Immature natural killer cell (primary cell): ENCODE results near the gene EFNA5. TPM values are rescaled to one million over a fixed set of nuclear protein-coding genes. Genes with fewer than 3 reads are reported as not detected.
A peak's percentile ranks its signal among the peaks of the same experiment; 100 is the strongest.

Experiments used
- DNase-seq, 3 donors: peaks; one replicate each; pipeline ENCODE4 v3.0.0; 2022; ENCODE audit warnings: mixed read lengths in 1 of 3
- H3K27ac Mint-ChIP-seq, 6 donors: one replicate each; pipeline ENCODE4 v1.8.0; 2020; ENCODE audit warnings: mixed read lengths in 6 of 6, mild to moderate bottlenecking in 5 of 6, inconsistent platforms in 4 of 6, moderate library complexity in 3 of 6
- H3K27me3 Mint-ChIP-seq, 3 donors: one replicate each; pipeline ENCODE4 v1.8.0; 2020 to 2021; ENCODE audit warnings: low read depth in 3 of 3, mild to moderate bottlenecking in 3 of 3, mixed read lengths in 3 of 3, moderate library complexity in 3 of 3, inconsistent platforms in 1 of 3
- H3K36me3 Mint-ChIP-seq, 3 donors: one replicate each; pipeline ENCODE4 v1.8.0; 2020; ENCODE audit warnings: mixed read lengths in 3 of 3, inconsistent platforms in 2 of 3, mild to moderate bottlenecking in 2 of 3
- H3K4me1 Mint-ChIP-seq, 2 donors: one replicate each; pipeline ENCODE4 v1.8.0; 2020; ENCODE audit warnings: inconsistent platforms in 2 of 2, mild to moderate bottlenecking in 2 of 2, mixed read lengths in 2 of 2, moderate library complexity in 1 of 2
- H3K4me3 Mint-ChIP-seq, 5 donors: one replicate each; pipeline ENCODE4 v1.8.0; 2020; ENCODE audit warnings: mild to moderate bottlenecking in 5 of 5, mixed read lengths in 5 of 5, inconsistent platforms in 3 of 5, moderate library complexity in 3 of 5
- H3K9me3 Mint-ChIP-seq, 6 donors: one replicate each; pipeline ENCODE4 v1.8.0; 2020; ENCODE audit warnings: mild to moderate bottlenecking in 6 of 6, mixed read lengths in 6 of 6, inconsistent platforms in 4 of 6, moderate library complexity in 3 of 6
- polyA plus RNA-seq, 3 donors: library from polyadenylated mRNA; unstranded; fragments of 300-500 nt; fragmentation: Illumina TruSeq; gene quantifications; one replicate each; pipeline ENCODE4 v1.2.3, GENCODE V29; 2021

Gene EFNA5
- polyA plus RNA-seq, 3 donors from 2014 or later: 0.73 to 2.6 (median 1.7) TPM

- Mint-ChIP-seq H3K27me3 (peaks cover 2 to 5% (median 4%) of the 10 kb centered on the region in 3 donors), H3K4me1 (peaks cover 6 to 11% of the 10 kb centered on the region in 2 donors), H3K27ac (no peak overlapping the region), H3K4me3 (no peak overlapping the region), H3K9me3 (no peaks in the 10 kb centered on the region), H3K36me3 (peaks cover 0 to 4% (median 4%) of the 10 kb centered on the region in 3 donors)
- no peak for DNase-seq
Measured at GRCh38 chr5:107418902-107419301, 251.8 kb downstream of the EFNA5 start.

DNA sequence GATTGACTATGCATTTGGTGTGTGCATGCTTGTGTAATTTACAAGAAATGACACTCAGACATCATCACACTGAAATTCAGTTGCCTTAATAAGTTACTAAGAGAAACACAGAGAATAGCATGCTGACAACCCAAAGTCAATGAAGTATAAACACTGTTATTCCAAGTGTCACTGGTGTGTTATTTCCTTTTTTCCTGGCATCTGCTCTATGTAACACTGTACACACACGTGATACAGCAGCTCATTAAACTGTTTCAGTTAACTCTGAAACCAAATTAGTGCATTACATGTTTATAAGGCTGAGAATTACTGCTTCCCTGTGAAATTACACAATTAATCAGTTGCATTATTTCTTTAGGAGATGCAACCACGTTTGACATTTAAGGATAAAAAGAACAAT, 252.7 kb downstream of the EFNA5 start:
- Mint-ChIP-seq H3K4me1 (peaks cover 6 to 11% of the 10 kb centered on the region in 2 donors), H3K4me3 (no peak overlapping the region), H3K36me3 (peaks cover 0 to 4% (median 4%) of the 10 kb centered on the region in 3 donors), H3K9me3 (no peaks in the 10 kb centered on the region), H3K27ac (no peak overlapping the region), H3K27me3 (peaks cover 2 to 5% (median 4%) of the 10 kb centered on the region in 3 donors)
- DNase-seq: no peak

GRCh38 chr5:107415762-107416161, 255.0 kb downstream of the EFNA5 start:
- Mint-ChIP-seq H3K27ac (peak overlapping the region in 1 of 6 donors; percentile 15), H3K36me3 (peaks cover 4 to 5% (median 4%) of the 10 kb centered on the region in 3 donors), H3K27me3 (peaks cover 0 to 2% (median 0%) of the 10 kb centered on the region in 3 donors), H3K4me3 (no peak overlapping the region), H3K4me1 (no peaks in the 10 kb centered on the region), H3K9me3 (no peaks in the 10 kb centered on the region)
- DNase-seq: no peak

GRCh38 chr5:107414802-107415201, 255.9 kb downstream of the EFNA5 start:
- H3K4me3 Mint-ChIP-seq: no peak overlapping the region
- DNase-seq: no peak
- no peaks in the 10 kb centered on the region for H3K4me1 Mint-ChIP-seq
- H3K9me3 Mint-ChIP-seq: no peaks in the 10 kb centered on the region
- peaks cover 0 to 2% (median 0%) of the 10 kb centered on the region in 3 donors for H3K27me3 Mint-ChIP-seq
- H3K27ac Mint-ChIP-seq: no peak overlapping the region
- H3K36me3 Mint-ChIP-seq: peaks cover 4 to 5% (median 4%) of the 10 kb centered on the region in 3 donors

GRCh38 chr5:107413754-107414153, 257.0 kb downstream of the EFNA5 start:
- Mint-ChIP-seq H3K27ac (no peak overlapping the region), H3K36me3 (peaks cover 4 to 5% (median 4%) of the 10 kb centered on the region in 3 donors)
- no peak for DNase-seq

GRCh38 chr5:107408564-107408963, 262.2 kb downstream of the EFNA5 start:
- Mint-ChIP-seq H3K4me3 (no peak overlapping the region), H3K27me3 (peaks cover 0 to 2% (median 1%) of the 10 kb centered on the region in 3 donors), H3K9me3 (no peaks in the 10 kb centered on the region), H3K27ac (peak overlapping the region in 1 of 6 donors; percentile 21), H3K4me1 (peaks cover 3 to 11% of the 10 kb centered on the region in 2 donors), H3K36me3 (peaks cover 0 to 5% (median 0%) of the 10 kb centered on the region in 3 donors)
- DNase-seq: no peak

More at GRCh38 chr5:107413754-107414153, 257.0 kb downstream of the EFNA5 start:
- Mint-ChIP-seq H3K4me1 (peaks cover 0 to under 1% of the 10 kb centered on the region in 2 donors), H3K27me3 (peaks cover 0 to 2% (median 0%) of the 10 kb centered on the region in 3 donors), H3K4me3 (no peak overlapping the region), H3K9me3 (no peaks in the 10 kb centered on the region)

- no peaks in the 10 kb centered on the region for H3K9me3 Mint-ChIP-seq
- H3K27me3 Mint-ChIP-seq: peaks cover 0 to 3% (median 1%) of the 10 kb centered on the region in 3 donors
- H3K4me3 Mint-ChIP-seq: no peak overlapping the region
- peaks cover 3 to 11% of the 10 kb centered on the region in 2 donors for H3K4me1 Mint-ChIP-seq
- no peak for DNase-seq
- H3K27ac Mint-ChIP-seq: peak overlapping the region in 1 of 6 donors; percentile 22
- H3K36me3 Mint-ChIP-seq: peaks cover 0 to 5% (median 0%) of the 10 kb centered on the region in 3 donors
Measured at GRCh38 chr5:107407713-107408298, 262.9 kb downstream of the EFNA5 start.

- H3K4me1 Mint-ChIP-seq: peaks cover 5 to 16% of the 10 kb centered on the region in 2 donors
- DNase-seq: no peak
- no peak overlapping the region for H3K4me3 Mint-ChIP-seq
- no peaks in the 10 kb centered on the region for H3K9me3 Mint-ChIP-seq
- no peak overlapping the region for H3K27ac Mint-ChIP-seq
- H3K36me3 Mint-ChIP-seq: no peaks in the 10 kb centered on the region
- H3K27me3 Mint-ChIP-seq: peaks cover 0 to 3% (median 1%) of the 10 kb centered on the region in 3 donors
Measured at GRCh38 chr5:107404595-107405374, 266.0 kb downstream of the EFNA5 start.

DNA sequence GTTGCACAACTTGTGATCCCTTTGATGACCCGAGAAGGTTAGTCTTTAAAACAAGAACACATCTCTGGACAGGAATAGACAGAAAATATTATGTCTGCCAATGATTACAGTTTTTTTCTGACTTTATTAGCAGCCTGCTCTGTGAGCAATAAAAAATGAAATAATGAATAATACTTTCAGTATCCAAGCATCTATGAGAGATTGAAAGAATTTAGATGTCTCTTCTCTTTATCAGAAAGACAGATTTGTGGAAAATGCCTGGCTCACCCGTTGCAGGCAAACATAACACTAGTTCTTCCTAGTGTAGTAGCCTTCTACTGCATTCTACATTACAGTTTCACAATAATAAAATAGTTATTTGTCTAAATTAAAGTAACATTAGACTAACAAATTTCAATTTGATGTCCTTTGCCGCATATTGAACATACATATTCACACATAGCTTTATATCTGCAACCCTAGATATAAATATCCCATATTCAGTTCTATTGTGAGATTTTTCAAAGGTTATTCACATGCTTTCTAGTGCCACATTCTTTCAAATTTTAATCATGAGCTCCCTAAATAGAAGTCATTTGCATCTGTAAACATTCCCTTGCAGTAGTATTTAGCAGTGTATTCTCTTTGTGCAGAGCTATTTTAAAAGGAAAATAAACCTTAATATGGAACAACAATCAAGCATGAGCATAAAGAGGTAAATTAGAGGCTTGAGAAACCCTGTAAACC, 267.3 kb downstream of the EFNA5 start:
- Mint-ChIP-seq H3K27me3 (peaks cover 0 to 3% (median 1%) of the 10 kb centered on the region in 3 donors), H3K4me3 (no peak overlapping the region), H3K36me3 (no peaks in the 10 kb centered on the region), H3K4me1 (peaks cover 5 to 12% of the 10 kb centered on the region in 2 donors), H3K9me3 (no peaks in the 10 kb centered on the region), H3K27ac (no peak overlapping the region)
- no peak for DNase-seq

DNA sequence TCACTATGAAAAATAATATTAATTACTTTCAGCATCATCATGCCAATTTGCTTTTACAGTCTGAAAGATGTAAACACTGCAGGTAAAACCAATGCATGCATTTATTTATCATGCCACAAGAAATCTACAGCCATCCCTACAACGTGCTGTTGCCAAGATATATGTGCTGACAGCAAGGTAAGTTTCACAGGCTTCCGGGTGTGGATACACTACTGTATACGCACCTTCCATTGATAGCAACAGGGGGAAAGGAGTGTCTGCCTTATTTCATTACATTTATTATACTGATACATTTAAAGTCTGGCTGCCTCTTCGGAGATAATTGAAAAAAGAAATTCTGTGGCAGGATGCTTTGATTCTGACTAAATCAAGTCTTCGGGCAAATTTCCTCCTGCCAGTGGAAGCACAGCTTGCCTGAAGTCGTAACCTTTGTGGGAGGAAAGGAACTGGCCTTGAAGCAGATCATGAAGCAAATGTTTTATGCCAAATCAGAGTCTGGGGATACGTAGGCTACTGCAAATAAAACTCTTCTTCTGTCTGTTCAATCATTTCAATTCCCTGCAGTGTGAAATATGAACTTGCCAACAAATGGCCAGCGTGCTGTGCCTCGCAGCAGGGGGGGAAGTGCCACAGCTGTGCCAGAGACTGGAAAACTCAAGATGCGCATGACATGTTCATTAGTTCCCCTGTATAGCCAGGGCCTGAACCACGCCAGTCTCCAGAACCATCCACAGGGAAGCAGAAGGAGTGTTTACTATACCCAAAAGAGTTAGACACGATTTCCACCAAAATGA, 268.1 kb downstream of the EFNA5 start:
- Mint-ChIP-seq H3K27ac (no peak overlapping the region), H3K9me3 (no peaks in the 10 kb centered on the region), H3K4me1 (peaks cover 3 to 5% of the 10 kb centered on the region in 2 donors), H3K36me3 (peaks cover 0 to 4% (median 4%) of the 10 kb centered on the region in 3 donors), H3K4me3 (no peak overlapping the region), H3K27me3 (peaks cover 0 to 1% (median 1%) of the 10 kb centered on the region in 3 donors)
- DNase-seq: no peak

DNA sequence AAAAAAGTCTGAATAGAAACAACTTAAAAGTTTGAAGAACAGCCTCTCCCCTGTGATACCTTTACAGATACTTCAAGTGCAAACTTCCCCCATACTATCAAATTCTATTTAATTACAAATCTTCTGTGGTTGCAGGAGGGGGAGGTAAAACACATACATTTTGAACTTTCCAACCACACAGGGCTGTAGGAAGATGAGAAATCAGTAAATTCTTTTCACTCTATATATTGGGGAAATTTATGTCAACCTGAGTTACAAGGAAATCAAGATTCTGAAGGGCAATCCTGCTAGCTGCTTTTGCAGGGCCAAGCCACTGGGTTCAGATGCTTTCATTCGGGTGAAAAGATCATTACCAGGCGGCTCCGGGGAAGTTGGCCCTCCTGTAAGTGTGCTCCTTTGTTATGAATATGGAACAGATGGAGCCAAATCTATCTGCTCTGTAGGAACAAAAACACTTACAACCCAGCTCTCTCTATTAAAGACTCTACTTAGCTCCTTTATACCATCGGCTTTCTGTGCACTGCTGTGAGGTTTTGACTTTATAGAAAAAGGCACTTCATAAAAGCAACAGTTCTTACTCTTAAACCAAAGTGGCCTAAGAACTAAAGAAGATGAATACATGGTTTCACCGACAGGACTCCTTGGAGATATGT, 269.1 kb downstream of the EFNA5 start:
- DNase-seq: no peak
- H3K4me1 Mint-ChIP-seq: peaks cover 7 to 9% of the 10 kb centered on the region in 2 donors
- H3K27me3 Mint-ChIP-seq: peaks cover 0 to 1% (median 1%) of the 10 kb centered on the region in 3 donors
- H3K36me3 Mint-ChIP-seq: peaks cover 0 to 4% (median 4%) of the 10 kb centered on the region in 3 donors
- H3K4me3 Mint-ChIP-seq: no peak overlapping the region
- H3K27ac Mint-ChIP-seq: no peak overlapping the region
- H3K9me3 Mint-ChIP-seq: no peaks in the 10 kb centered on the region

- peaks cover 0 to 4% (median 4%) of the 10 kb centered on the region in 3 donors for H3K36me3 Mint-ChIP-seq
- no peak overlapping the region for H3K4me3 Mint-ChIP-seq
- H3K27ac Mint-ChIP-seq: no peak overlapping the region
- H3K9me3 Mint-ChIP-seq: no peaks in the 10 kb centered on the region
- H3K4me1 Mint-ChIP-seq: peaks cover 19 to 21% of the 10 kb centered on the region in 2 donors
- peaks cover 0 to 1% (median 1%) of the 10 kb centered on the region in 3 donors for H3K27me3 Mint-ChIP-seq
- DNase-seq: no peak
Measured at GRCh38 chr5:107400328-107400727, 270.4 kb downstream of the EFNA5 start.
